MCF 10A (cell line): ENCODE measurements around the gene TBC1D14. TPM values are rescaled to one million over a fixed set of nuclear protein-coding genes. Genes with fewer than 3 reads are reported as not detected.

Experiments used
- BruUV-seq: library from RNA; stranded (reverse); fragments of 400-500 nt; replicated peaks from 2 replicates; lab custom pipeline; 2021; lab: Mats Ljungman, UMichigan
- CTCF ChIA-PET: fragments of 300-600 bp; sonication (Branson Sonifier 250); formaldehyde crosslinking; extraction: SDS; loops from one replicate; lab custom pipeline; 2021; ENCODE audit warnings: antibody characterized with exemption, inconsistent platforms; lab: Yijun Ruan, JAX
- POLR2A ChIA-PET: fragments of 300-600, 350-650 bp; sonication (Branson Sonifier 250); formaldehyde crosslinking; extraction: SDS; loops from one replicate; lab custom pipeline; 2020; ENCODE audit warnings: antibody characterized with exemption, inconsistent platforms; lab: Yijun Ruan, JAX
- DNase-seq: peaks from one replicate; pipeline ENCODE4 v3.0.0-alpha.2; 2018; ENCODE audit not compliant: unreplicated experiment
- H3K27ac Mint-ChIP-seq: one replicate; pipeline ENCODE4 v1.8.0; 2022; ENCODE audit warnings: mild to moderate bottlenecking, low read depth, mixed read lengths; ENCODE audit not compliant: unreplicated experiment
- H3K27me3 Mint-ChIP-seq: one replicate; pipeline ENCODE4 v1.8.0; 2022; ENCODE audit warnings: mixed read lengths; ENCODE audit not compliant: insufficient read depth, unreplicated experiment
- H3K36me3 Mint-ChIP-seq: one replicate; pipeline ENCODE4 v1.8.0; 2022; ENCODE audit warnings: mild to moderate bottlenecking, moderate library complexity, mixed read lengths; ENCODE audit not compliant: insufficient read depth, unreplicated experiment
- H3K4me1 Mint-ChIP-seq: one replicate; pipeline ENCODE4 v1.8.0; 2022; ENCODE audit warnings: mixed read lengths; ENCODE audit not compliant: insufficient read depth, unreplicated experiment
- H3K4me3 Mint-ChIP-seq: one replicate; pipeline ENCODE4 v1.8.0; 2022; ENCODE audit warnings: mild to moderate bottlenecking, moderate library complexity, mixed read lengths; ENCODE audit not compliant: unreplicated experiment
- H3K9me3 Mint-ChIP-seq: one replicate; pipeline ENCODE4 v1.8.0; 2022; ENCODE audit warnings: mixed read lengths; ENCODE audit not compliant: unreplicated experiment
- intact Hi-C: fragments of 100-400 bp; cut with micrococcal nuclease; formaldehyde crosslinking; loops from 2 replicates; pipeline ENCODE4 v1.14.1; 2022
- total RNA-seq: library from RNA; stranded (reverse); gene quantifications from 2 replicates; pipeline ENCODE4 v1.2.3, GENCODE V29; 2022
- TF ChIP-seq, protein P1 (sequence below): fragments of 200-600 bp; IDR thresholded peaks from one replicate; pipeline ENCODE4 v1.8.0; 2022; ENCODE audit warnings: antibody characterized with exemption, mild to moderate bottlenecking; ENCODE audit not compliant: unreplicated experiment

Gene TBC1D14
- total RNA-seq, 1 experiment from 2014 or later, result 55.1 TPM

DNA sequence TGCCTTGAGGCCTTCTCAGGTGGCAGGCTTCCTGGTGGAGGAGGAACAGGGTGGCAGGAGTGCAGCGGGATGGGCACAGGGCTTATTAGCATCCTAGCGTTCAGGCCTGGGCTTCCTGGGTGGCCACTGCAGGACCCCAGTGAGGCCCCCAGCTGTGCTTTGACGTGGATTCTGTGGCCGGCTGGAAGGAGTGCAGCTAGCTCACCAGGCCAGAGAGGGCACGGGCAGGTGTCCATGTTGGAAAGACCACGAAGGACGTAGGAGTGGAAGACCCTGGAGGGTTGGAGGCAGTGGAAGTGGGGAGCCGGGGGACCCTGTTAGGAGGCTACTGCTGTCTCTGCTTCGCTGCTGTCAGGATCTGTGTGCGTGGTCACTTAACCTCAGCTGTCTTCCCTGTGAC, 120.3 kb downstream of the TBC1D14 start:
- peak overlapping the region; percentile 75 for H3K27ac Mint-ChIP-seq
- no peak for DNase-seq
- peaks cover 71% of the 10 kb centered on the region for H3K36me3 Mint-ChIP-seq
- no peak overlapping the region for H3K4me3 Mint-ChIP-seq
- intact Hi-C loops, result no loop called here
- BruUV-seq, result no TSS peak
- no peaks in the 10 kb centered on the region for H3K27me3 Mint-ChIP-seq
- TF ChIP-seq, protein P1, sequence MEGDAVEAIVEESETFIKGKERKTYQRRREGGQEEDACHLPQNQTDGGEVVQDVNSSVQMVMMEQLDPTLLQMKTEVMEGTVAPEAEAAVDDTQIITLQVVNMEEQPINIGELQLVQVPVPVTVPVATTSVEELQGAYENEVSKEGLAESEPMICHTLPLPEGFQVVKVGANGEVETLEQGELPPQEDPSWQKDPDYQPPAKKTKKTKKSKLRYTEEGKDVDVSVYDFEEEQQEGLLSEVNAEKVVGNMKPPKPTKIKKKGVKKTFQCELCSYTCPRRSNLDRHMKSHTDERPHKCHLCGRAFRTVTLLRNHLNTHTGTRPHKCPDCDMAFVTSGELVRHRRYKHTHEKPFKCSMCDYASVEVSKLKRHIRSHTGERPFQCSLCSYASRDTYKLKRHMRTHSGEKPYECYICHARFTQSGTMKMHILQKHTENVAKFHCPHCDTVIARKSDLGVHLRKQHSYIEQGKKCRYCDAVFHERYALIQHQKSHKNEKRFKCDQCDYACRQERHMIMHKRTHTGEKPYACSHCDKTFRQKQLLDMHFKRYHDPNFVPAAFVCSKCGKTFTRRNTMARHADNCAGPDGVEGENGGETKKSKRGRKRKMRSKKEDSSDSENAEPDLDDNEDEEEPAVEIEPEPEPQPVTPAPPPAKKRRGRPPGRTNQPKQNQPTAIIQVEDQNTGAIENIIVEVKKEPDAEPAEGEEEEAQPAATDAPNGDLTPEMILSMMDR, result no peak
- CTCF ChIA-PET, result interaction anchor here (1.5 kb wide), 1 partner anchor 41 kb away, joined by 4 read pairs; no protein-coding TSS in a partner anchor
- POLR2A ChIA-PET, result interaction anchor here (2.0 kb wide), 1 partner anchor 13 kb away, joined by 8 read pairs; the partner anchor contains the start of gene TADA2B
- no peaks in the 10 kb centered on the region for H3K9me3 Mint-ChIP-seq
- H3K4me1 Mint-ChIP-seq, result no peaks in the 10 kb centered on the region

- no peaks in the 10 kb centered on the region for H3K9me3 Mint-ChIP-seq
- DNase-seq, result no peak
- H3K27ac Mint-ChIP-seq, result peak overlapping the region; percentile 71
- ChIA-PET POLR2A (interaction anchor here (0.6 to 2.0 kb wide), 2 partner anchors 12 to 33 kb away, joined by 3 to 8 read pairs; partner anchors contain the start of gene TADA2B), CTCF (interaction anchor here (1.5 to 1.7 kb wide), 2 partner anchors 12 to 40 kb away, joined by 4 read pairs; a partner anchor contains a TSS)
- peaks cover 65% of the 10 kb centered on the region for H3K36me3 Mint-ChIP-seq
- BruUV-seq, result TSS peak; percentile 35
- intact Hi-C loops, result no loop called here
- H3K4me1 Mint-ChIP-seq, result no peaks in the 10 kb centered on the region
- TF ChIP-seq, protein P1, result no peak
- H3K4me3 Mint-ChIP-seq, result no peak overlapping the region
- no peaks in the 10 kb centered on the region for H3K27me3 Mint-ChIP-seq
These were observed 121.2 kb downstream of the TBC1D14 start for GRCh38 chr4:7030856-7031255.

- intact Hi-C loops, result no loop called here
- ChIA-PET POLR2A (interaction anchor here (0.6 to 2.0 kb wide), 4 partner anchors 11 to 35 kb away, joined by 3 to 8 read pairs (median 4); partner anchors contain the start of gene TADA2B), CTCF (interaction anchor here (0.7 to 1.7 kb wide), 2 partner anchors 11 to 699 kb away, joined by 3 to 4 read pairs; a partner anchor contains a TSS)
- Mint-ChIP-seq H3K36me3 (peaks cover 55% of the 10 kb centered on the region), H3K9me3 (no peaks in the 10 kb centered on the region), H3K4me1 (no peaks in the 10 kb centered on the region), H3K27me3 (no peaks in the 10 kb centered on the region), H3K27ac (no peak overlapping the region), H3K4me3 (no peak overlapping the region)
- no TSS peak for BruUV-seq
- TF ChIP-seq, protein P1, result no peak
- DNase-seq, result no peak
These were observed 122.2 kb downstream of the TBC1D14 start for GRCh38 chr4:7031558-7032449.

GRCh38 chr4:7032596-7032995, 123.0 kb downstream of the TBC1D14 start:
- H3K4me3 Mint-ChIP-seq, result no peak overlapping the region
- intact Hi-C loops, result no loop called here
- H3K27ac Mint-ChIP-seq, result no peak overlapping the region
- H3K27me3 Mint-ChIP-seq, result no peaks in the 10 kb centered on the region
- POLR2A ChIA-PET, result interaction anchor here (0.8 kb wide), 1 partner anchor 34 kb away, joined by 4 read pairs; no protein-coding TSS in a partner anchor
- CTCF ChIA-PET, result interaction anchor here (1.7 kb wide), 1 partner anchor 10 kb away, joined by 4 read pairs; a partner anchor contains a TSS
- TF ChIP-seq, protein P1, result no peak
- no TSS peak for BruUV-seq
- peaks cover 53% of the 10 kb centered on the region for H3K36me3 Mint-ChIP-seq
- DNase-seq, result no peak
- no peaks in the 10 kb centered on the region for H3K9me3 Mint-ChIP-seq
- H3K4me1 Mint-ChIP-seq, result no peaks in the 10 kb centered on the region
